HG03097 (cell line): ENCODE measurements around the gene LSMEM2.

ENCODE experiments used
- ATAC-seq: cut with Tn5 transposase; IDR thresholded peaks from one replicate; pipeline ENCODE4 v1.9.1; 2021; ENCODE audit not compliant: unreplicated experiment, low FRiP score

Gene LSMEM2

DNA sequence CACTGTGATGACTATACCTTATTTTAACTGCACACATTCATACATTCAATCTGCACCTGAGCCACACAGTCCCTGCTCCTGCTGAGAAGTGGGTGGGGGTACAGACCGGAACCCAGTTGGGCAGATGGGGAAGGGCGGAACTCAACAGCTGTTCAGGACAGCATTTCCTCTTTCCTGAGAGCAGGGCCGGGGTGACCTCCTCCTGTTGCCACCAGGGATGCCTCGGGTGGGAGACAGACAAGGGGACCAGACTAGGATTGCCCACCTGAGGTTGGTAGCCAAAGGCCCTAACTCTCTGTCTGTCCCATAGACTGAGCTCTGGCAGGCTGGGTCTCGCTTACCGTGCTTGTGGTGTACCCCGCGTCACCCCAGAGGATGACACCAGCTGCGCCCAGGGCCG is 39.7 kb downstream of the LSMEM2 start:
- ATAC-seq: no peak

DNA sequence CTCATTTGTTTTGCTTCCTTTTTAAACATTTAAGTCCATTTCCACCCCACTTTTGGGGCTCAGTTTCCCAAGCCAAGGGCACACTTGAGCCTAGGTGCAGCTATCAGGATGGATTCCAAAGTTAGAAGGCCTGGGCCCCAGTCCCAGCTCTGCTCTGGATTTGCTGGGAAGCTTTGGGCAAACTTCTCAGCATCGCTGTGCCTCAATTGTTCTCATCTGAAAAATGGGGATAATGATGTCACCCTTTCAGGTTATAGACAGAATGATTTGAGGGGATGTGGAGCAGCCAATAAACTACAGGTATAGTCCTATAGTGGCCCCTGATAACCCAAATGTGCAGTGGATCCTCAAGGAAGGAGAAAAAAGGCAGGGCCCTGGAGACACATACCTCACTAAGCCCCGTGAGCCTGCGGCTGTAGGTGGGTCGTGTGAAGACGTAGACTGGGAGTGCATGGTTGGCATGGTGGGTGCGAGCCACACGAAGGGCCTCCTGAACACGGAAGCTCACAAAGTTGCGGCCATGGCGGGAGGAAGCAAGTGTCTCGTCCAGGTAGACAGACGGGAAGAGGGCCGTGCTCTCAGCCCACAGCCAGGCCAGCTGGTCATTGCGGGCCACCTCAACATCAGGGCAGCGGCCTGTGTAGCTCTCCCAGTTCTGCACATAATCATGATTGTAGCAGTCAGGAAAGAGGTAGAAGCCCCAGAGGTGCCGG is 40.5 kb downstream of the LSMEM2 start:
- ATAC-seq: no peak

DNA sequence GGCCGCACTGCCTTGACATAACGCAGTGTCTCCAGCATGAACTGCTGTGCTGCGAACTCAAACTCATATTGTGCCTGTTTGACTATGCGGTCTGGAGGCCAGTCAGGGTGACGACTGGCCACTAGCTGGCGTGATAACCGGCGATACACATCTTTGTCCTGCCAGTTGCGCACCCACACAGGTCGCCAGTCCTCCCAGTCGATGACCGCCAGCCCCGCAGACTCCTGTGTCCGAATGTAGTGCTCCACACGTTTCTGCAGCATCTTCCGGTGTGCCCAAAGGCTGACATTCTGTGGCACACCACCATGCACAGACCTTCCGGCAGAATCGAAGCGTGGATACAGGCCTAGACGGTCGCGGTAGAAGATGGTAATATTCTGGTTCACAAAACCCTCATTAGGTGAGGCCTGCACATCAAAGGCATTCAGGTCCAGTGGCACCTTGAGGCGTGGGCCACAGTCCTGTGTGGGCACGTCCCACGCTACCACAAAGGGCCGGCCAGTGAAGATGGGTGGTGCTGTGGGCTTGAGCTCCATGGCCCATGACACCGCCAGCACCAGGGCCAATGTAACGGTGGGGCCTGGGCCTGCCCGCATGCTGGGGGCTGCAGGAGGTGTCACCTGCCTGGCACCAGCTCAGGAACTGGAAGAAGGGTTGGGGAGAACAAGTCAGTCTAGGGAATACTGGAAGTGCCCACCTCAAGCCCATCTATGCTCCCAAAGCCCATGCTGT is 41.2 kb downstream of the LSMEM2 start:
- no peak for ATAC-seq

DNA sequence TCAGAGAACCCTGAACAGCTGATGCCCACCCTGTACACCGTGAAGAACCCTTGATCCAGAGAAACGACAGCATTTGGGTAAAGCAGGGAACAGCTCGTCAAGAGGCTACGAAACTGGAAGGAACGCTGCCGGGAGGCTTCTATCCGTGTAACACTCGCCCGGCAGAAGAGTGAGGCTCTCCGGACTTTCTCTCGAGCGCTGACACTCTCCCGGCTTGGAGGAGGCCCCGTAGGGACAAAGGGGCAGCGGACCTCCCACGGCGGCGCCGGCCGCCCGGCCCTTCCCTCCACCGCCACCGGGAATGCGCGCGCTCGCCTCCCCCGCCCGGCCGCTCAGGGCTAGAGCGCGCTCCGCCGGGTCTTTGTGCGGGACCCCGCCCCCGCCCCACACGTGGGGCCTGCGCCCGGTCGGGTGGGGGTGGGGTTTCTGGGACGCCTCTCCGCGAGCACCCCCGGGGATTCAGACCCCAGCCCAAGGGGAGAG is 42.0 kb downstream of the LSMEM2 start:
- peak; percentile 33 for ATAC-seq

DNA sequence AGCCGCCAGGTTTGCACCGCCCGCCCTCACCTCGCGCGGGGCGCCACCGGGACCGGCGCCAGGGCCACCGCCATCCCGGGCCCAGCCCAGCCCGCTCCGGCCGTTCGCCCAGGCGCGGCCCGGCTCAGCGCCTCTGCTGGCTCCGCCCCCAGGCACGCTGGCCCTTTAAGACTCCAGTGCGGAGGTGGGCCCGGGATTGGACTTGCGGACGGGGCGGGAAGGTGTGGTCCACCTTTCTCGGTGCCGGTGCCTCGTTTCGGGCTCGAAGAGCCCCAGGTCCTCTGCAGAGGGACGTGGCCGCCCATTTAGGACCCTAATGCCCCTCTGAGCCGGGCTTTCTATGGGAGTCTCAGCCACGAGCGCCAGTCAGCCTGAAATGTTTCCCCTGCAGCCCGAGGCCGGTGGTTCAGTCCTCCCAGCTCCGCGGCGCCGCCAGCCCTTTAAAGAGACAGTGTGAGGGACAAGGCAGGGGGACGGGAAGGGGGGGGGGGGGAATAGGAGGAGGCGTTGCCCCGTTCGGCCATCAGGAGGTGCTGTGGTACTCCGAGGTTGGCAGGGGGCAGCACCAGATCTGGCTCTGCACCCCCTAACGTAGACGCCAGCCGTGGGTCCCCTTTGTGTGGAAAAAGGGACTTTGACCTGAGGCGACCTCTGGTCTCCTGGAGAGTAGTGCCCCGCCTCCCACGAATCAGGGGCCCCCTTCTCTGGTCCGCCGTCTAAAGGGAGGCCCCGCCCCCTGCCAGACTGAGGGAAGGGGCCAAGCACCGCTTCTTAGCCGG is 42.6 kb downstream of the LSMEM2 start:
- ATAC-seq: peak; percentile 56

DNA sequence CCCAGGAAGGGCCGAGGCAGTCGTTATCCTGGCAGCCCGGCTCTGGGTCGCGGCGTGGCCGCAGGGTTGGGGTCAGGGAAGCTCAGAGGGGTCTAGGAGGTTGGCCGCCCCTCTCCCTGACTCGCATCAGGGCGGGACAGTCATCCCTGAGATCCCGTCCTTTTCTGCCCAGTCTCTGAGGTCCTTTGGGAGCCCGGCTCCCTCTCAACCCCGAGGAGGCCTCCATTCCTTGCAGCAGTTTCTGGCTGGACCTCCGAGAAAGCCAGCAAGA is 43.2 kb downstream of the LSMEM2 start:
- no peak for ATAC-seq

DNA sequence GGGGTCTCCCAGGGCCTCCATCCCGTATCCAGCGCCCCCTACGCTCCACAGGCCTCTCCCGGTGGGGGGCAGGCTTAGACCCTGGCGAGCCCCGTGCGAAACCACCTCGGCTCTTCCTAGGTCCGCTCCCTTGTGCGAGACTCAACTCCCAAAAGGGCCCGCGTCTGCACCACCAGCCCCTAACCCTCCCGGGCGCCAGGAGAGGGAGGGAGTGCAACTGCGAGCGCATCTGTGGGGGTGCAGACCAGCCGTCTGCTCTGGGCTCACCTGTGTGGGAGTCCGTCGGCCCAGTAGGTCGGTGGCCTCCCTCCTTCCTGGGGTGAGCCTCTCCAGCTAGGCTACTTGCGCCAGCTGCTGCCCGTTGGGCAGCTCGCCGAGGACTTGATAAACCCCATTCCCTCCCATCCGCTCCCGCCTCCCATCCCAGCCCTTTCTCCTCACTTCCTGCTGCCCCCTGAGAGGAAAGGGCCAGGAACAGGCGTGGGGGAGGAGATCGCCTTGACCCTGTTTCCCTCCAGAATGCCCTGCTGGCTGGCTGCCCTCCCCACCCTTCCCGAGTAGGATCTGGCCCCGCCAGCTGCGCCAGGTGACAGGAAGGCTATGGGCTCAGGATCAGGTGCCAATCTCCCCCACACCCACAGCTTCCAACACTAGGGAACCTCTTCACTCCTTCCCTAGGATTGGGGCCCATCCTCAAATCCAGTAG is 43.7 kb downstream of the LSMEM2 start, which contains the start of gene HYAL2:
HYAL2 (minus strand) TSS at position 360 of the 706 bp plus-strand sequence. CDS start 2,256 bp downstream, outside the sequence.
- no peak for ATAC-seq

DNA sequence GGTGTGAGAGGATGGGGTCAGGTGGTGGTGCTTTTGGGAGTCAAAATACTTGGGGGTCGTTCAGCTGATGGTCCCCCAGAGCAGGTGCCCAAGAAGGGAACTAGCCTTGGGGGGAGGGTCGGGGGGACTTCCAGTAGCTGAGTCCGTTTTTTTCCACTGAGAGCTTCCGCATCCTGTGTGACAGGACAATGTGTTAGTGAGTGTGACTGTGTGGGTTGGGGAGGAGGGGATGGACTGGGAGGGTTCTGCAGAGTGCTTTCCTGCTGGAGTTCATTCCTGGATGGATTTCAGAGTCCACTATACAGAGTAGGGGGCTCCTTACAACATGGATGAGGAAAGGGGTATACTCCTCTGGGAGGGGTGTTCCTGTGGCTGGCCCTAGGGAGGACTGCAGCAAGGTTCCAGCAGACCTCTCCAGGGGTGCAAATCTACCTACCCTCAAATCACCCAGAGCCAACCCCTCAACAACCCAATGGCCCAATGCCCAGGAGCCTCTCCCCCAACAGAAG is 44.3 kb downstream of the LSMEM2 start:
- ATAC-seq: no peak

DNA sequence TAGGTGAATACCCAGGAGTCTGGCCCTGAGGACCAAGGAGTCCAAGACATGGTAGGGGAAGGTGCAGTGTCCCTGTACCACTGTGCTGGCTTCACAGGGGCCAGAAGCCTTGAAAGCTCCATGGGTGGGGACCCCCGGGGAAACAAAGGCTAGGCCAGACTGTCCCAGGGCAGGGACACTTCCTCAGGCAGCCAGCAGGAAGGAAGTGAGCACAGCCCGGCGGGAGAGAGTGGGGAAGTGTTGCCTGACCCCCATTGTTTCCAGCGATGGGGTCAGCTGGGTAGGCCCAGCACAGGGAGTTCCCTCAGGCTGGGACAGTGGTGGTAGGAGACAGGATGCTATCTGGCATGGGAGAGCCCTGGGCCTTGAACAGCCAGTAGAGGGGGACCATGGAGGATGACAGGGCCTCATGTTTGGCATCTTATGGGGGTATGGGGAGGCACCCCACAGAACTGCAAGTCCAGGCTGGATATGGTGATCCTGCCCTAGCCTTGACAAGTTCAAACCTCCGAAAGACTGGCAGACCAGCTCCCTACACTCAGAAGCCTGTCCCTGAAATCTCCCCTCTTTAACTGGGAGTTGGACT is 44.8 kb downstream of the LSMEM2 start:
- no peak for ATAC-seq

DNA sequence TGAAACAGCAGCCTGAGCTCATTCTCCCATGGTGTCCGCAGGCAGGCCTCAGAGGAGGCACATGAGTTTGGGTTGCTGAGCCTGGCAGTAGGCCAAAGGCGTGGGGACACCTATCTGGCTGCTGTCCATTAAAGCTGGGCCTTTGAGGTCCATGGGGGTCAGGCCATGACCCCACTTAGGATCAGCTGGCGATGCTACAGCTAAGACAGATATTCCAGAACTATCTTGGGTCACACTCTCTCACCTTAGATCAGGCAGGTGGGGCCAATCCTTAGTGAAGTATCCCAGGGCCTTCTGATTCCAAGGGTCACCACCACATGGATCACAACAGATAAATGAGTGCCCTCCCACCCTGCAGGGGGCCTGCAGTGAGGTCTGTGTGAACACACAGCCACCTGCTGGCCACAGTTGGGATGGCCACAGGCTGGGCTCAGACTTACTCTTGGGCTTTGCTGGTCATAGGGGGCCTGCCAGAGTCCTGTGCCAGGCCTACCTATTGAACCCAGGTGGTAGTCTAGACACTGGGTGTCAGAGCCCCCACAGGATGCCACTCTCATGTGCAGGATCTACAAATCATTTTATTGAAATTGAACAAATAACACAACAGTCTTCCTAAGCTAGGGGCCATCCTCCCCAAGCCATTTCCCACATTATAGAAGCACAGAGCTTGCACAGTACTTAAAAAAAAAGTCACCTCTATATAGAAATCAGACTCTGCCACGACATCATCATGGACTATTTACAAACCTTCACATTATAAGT is 45.6 kb downstream of the LSMEM2 start:
- ATAC-seq: no peak

DNA sequence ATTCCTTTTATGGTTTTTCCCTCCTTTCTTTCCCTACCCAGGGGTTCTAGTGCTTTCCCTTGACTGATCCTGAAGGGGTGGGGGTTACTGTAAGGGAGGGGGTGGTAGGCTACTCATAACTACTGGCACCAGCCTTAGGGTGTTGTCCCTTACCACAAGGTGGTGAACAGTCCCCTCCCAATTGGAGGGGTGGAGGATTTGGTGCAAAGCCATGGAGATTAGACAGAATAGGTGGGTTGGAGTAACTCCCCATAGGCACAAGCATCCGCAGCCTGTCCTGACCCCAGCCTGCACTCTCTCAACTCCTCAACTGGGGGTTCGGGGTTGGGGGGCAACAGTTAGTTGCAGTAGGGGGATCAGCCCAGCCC is 46.2 kb downstream of the LSMEM2 start:
- ATAC-seq: no peak

DNA sequence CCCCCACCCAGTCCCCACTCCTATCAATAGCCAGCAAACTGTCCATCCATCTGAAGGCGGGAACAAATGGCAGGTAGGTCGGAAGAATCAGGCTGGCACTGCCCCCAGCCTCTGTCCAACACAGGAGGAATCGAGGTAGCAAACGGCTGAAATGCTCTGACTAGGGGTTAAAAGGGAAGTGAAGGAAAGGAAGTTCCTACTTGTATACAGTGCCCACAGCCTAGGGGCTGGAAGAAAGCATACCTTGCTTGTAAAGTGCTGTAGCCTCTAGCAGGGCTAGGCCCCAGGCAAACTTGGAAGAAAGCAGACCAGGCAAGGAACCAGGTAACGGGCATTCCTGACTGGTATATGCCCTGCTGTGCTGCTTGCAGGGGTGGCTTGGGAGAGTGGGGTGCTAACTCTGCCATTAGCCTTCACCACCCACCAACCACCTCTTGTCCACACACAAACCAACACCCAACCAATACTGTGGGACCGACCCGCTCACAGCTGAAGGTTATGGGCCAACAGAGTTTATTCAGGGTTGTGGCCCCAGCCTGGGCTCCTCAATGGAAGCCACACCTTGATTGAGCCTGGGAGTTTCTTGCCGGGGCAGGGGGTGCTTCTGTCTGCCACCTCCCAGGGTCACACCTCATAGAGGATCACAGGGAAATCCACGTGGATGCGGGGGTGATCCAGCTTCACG is 46.8 kb downstream of the LSMEM2 start:
- no peak for ATAC-seq

DNA sequence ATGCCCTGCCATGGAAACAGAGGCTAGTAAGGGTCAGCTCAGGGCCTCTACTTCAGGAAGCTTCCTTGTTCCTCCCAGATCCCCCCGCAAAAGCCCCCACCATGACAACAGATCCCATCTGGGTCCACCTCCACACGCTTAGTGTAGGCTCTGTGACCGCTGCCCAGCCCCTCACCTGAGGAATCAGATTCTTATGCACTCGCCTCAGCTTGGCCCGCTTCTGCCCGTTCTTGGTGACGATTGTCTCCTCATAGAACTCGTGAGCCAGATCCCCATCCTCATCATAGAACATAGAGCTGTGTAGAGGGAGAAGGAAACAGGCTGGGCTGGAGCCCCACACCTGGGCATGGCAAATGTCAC is 47.3 kb downstream of the LSMEM2 start:
- no peak for ATAC-seq

DNA sequence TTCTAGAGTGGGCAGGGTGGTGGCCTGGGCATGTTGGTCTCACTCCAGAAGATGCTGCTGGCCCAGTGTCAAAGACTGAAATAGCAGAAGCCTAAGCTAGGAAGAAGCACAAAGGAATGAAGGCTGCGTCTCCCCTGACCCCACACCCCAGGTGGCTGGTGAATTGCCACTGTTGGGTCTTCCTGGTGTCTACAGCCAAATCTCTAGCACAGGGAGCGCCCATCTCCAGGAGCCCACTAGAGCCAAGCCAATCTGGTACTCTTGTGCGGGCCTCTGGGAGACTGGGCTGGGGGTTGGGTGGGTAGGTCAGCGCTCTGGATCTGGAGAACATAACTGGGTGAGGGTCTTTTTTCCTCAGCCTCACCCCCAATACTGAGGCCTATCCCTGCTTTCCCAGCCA is 48.2 kb downstream of the LSMEM2 start:
- no peak for ATAC-seq

DNA sequence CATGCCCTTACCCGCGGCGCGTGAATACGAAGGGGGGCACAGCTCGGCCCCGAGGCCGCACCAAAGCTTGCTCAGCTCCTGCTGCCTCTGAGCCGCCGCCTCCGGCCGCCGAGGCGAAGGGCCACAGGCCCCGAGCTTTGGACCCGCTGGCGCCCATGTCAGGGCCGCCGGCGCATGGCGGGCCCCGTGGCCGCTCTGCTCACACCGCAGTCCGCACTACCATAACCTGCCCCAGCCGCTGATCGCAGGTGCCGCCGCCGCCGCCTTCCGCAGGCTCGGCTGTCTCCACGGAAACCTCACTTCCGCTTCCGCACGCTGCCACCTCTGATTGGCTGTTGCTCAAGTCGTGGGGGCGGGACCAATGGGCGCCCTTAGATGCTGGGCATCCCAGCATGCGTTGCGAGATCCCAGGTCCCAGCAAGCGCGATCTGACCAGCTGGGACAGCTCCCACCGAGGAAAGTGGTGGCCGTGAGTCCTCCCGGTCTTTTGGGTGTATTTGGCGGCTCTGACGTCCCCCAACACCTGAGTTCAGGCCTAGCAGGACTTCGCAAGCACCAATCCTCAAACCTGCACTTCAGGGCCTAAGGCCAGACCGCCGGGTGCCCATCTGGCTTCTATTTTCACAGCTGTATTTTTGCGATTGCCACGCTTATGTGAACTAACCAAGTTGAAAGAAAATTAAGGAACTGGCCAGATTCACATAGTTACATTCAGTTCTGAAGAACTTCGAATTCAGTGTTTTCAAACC is 49.2 kb downstream of the LSMEM2 start, which contains the start of gene TUSC2:
TUSC2 (minus strand) TSS at position 281 of the 749 bp plus-strand sequence; CDS start at position 157, 124 bp downstream.
- ATAC-seq: peak; percentile 60

DNA sequence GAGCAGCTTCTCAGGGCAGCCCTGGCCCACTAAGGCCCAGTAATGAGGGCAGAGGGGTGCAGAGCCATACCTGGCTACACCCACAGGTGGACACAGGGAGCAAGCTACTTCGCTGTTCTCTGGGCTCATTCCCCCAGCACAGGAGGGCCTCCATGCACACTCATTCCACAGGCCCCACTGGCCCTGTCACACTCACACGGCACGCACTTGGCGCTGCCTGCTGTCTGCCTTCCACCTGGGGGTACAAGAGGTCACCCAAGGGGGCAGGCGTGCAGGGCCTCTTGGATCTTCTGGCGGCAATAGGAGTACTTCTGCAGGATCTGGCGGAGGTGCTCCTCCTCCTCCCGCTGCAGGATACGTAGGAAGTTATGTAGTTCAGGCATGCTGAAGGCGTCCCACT is 51.4 kb downstream of the LSMEM2 start:
- no peak for ATAC-seq

DNA sequence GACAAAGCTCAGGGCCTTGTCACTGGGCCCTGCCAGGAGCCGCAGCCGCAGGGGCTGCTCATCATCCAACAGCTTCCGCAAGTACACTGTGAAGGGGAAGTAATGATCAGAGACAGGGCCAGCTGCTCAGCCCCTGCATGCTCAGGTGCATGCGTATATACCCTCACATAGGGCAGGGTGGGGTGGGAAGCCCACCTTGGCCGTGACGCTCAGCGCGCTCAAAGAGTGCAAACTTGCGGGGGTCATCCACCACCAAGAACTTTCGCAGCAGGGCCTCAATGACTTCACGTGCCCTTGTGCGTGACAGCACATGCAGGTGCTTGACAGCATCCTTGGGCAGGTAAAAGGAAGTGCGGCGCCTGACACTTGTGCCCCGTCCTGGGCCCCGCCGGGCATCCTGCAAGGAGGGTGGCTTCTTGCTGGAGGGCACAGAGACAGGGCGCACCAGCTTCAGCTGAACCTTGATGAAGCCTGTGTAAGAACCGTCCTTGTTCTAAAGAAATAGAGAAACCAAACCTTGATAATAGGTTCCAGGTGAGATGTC is 52.5 kb downstream of the LSMEM2 start:
- no peak for ATAC-seq

DNA sequence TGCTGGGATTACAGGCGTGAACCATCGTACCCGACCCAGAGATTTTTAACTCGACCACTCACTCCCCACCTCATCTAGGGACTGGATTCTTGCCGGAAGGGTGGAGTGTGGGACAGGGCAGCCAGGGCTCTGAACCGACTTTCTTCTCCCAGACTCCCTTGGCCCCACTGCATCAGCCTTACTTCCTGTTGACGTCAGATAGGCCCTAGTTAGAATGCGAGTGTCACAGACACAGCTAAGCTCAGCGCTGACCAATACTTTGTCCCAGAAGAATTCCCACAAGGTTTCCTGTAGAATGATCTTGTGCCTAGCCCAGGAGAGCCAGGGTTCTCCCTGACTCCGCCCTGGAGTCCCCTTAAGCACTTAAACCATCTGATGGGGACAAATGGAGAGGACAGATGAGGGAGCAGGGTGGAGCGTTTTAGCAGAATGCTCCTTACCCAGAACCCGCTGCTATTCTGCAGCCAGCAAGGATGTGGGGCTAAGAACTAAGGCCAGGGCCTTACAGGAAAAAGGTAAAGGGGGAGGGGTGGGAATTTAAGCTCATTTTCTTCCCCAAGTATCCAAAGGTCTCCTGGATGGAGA is 54.9 kb downstream of the LSMEM2 start:
- ATAC-seq: no peak
